ENCODE measurements around the gene CELF2.

The CELF2 gene

DNA sequence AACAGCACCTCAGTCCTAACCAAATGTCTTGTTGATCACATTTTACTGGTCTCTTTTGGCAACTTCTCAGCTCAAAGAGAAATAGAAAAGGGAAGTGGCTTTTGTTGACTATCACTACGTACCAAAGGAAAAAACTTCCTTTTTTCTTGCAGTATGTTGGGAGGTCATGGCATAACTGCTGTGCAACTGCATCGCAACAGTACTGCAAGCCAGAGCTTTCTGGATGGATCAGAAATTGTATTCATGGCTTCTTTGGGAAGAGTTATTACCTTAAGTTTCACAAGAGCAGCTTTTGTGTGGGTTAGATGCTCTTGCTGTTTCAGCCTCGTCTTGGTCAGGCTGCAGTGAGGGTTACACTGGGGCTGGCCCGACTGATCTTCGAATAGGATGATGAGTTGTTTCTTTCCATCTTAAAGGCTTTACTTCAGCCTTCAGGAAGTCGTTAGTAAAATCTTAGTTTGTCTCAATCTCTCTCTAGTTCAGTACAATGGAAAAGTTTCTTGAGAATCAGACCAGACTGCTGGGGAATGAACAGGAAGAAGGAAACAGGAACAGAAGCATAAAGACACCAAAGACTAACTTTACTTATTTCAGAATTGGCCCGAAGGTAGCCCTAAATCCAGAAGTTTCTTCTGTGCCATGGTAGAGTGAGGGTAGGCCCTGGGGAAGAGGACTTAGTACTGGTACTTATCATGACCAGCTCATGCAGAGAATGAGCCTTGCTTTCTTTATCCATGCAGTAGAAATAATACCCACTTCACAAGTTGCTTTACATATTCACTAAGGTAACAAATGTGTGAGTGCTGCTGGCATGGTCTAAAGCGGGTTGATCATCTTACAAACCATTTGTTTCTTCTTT is 153.6 kb downstream of the CELF2 start:
- H2AK5ac ChIP-seq (ENCODE audit: low read length) = no peak overlapping the region
- no peak overlapping the region for H3K27ac ChIP-seq (ENCODE audit: low read depth, low read length)
- H4K12ac ChIP-seq (ENCODE audit: low read depth, low read length) = no peak overlapping the region
- H3K4ac ChIP-seq (ENCODE audit: low read depth, low read length) = no peak overlapping the region
- no peak overlapping the region for H3K18ac ChIP-seq (ENCODE audit: low read length)
- no peak overlapping the region for H2BK120ac ChIP-seq (ENCODE audit: insufficient read depth, low read length, poor library complexity)
- H4K8ac ChIP-seq (ENCODE audit: low read depth, low read length) = no peak overlapping the region
- no peaks in the 10 kb centered on the region for H3K9me3 ChIP-seq (ENCODE audit: insufficient read depth, low read depth, low read length)
- no peaks in the 10 kb centered on the region for H3K4me1 ChIP-seq (ENCODE audit: control insufficient read depth in 1 of 2, insufficient read depth in 2 of 2, low read length in 2 of 2)
- no peak overlapping the region for H2AFZ ChIP-seq (ENCODE audit: insufficient read depth, low read length, poor library complexity)
- H3K4me2 ChIP-seq (ENCODE audit: low read length) = no peak overlapping the region
- H3K23ac ChIP-seq (ENCODE audit: low read length) = no peak overlapping the region
- no CpG with 5 or more reads among the region's 8 CpGs for WGBS (ENCODE audit: extremely low coverage, insufficient coverage, insufficient read length)
- H3K79me2 ChIP-seq (ENCODE audit: control insufficient read depth, insufficient read depth, low read length, poor library complexity) = no peaks in the 10 kb centered on the region
- H3K4me3 ChIP-seq (ENCODE audit: low read depth, low read length) = no peak overlapping the region
- H3K79me1 ChIP-seq (ENCODE audit: low read length) = no peaks in the 10 kb centered on the region
- H2BK12ac ChIP-seq (ENCODE audit: low read length) = no peak overlapping the region
- H3K27me3 ChIP-seq (ENCODE audit: insufficient read depth, low read length) = no peaks in the 10 kb centered on the region
- H4K91ac ChIP-seq (ENCODE audit: low read depth, low read length) = no peak overlapping the region
- DNase-seq = peak in 1 of 2 donors; percentile 20
- H3K14ac ChIP-seq (ENCODE audit: low read length) = no peak overlapping the region
- H3K36me3 ChIP-seq (ENCODE audit: control insufficient read depth in 1 of 2, insufficient read depth in 2 of 2, low read length in 2 of 2) = no peaks in the 10 kb centered on the region
- H3K9ac ChIP-seq (ENCODE audit: low read length) = no peak overlapping the region
- H2BK5ac ChIP-seq (ENCODE audit: low read depth, low read length, poor library complexity) = no peak overlapping the region

DNA sequence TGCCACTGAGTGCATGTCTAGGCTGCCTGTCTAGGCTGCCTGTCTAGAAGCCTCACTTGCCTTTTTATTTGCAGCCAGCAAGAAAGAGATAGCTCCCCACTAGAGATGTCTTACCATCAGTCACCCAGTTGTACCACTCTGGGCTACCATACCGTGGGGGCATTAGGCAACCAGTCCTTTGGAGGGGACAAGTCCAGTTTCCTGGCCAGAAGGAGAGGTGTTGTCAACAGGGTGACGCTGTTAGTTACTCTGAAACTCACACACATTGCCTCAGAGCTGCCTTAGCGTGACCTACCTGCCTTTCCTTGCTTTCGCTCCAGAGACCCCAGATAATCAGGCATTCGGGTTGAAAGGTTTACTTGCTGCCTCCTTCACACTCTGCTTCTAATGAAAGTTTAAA is 155.4 kb downstream of the CELF2 start:
- H3K9me3 ChIP-seq (ENCODE audit: insufficient read depth, low read depth, low read length) = peaks cover 2% of the 10 kb centered on the region
- no peak overlapping the region for H2AFZ ChIP-seq (ENCODE audit: insufficient read depth, low read length, poor library complexity)
- no peak overlapping the region for H3K4me3 ChIP-seq (ENCODE audit: low read depth, low read length)
- H4K12ac ChIP-seq (ENCODE audit: low read depth, low read length) = no peak overlapping the region
- H2BK12ac ChIP-seq (ENCODE audit: low read length) = no peak overlapping the region
- no peaks in the 10 kb centered on the region for H3K27me3 ChIP-seq (ENCODE audit: insufficient read depth, low read length)
- H3K27ac ChIP-seq (ENCODE audit: low read depth, low read length) = no peak overlapping the region
- H3K23ac ChIP-seq (ENCODE audit: low read length) = no peak overlapping the region
- H4K8ac ChIP-seq (ENCODE audit: low read depth, low read length) = no peak overlapping the region
- no peak overlapping the region for H3K9ac ChIP-seq (ENCODE audit: low read length)
- H2BK120ac ChIP-seq (ENCODE audit: insufficient read depth, low read length, poor library complexity) = no peak overlapping the region
- H4K91ac ChIP-seq (ENCODE audit: low read depth, low read length) = no peak overlapping the region
- H3K36me3 ChIP-seq (ENCODE audit: control insufficient read depth in 1 of 2, insufficient read depth in 2 of 2, low read length in 2 of 2) = peaks cover 0 to 1% of the 10 kb centered on the region in 2 experiments
- H3K18ac ChIP-seq (ENCODE audit: low read length) = no peak overlapping the region
- H3K4me2 ChIP-seq (ENCODE audit: low read length) = no peak overlapping the region
- peaks cover 4% of the 10 kb centered on the region for H3K79me1 ChIP-seq (ENCODE audit: low read length)
- H2AK5ac ChIP-seq (ENCODE audit: low read length) = no peak overlapping the region
- WGBS (ENCODE audit: extremely low coverage, insufficient coverage, insufficient read length) = no CpG with 5 or more reads among the region's 5 CpGs
- no peak overlapping the region for H2BK5ac ChIP-seq (ENCODE audit: low read depth, low read length, poor library complexity)
- no peak overlapping the region for H3K4ac ChIP-seq (ENCODE audit: low read depth, low read length)
- peaks cover 1% of the 10 kb centered on the region for H3K79me2 ChIP-seq (ENCODE audit: control insufficient read depth, insufficient read depth, low read length, poor library complexity)
- peaks cover 5 to 6% of the 10 kb centered on the region in 2 experiments for H3K4me1 ChIP-seq (ENCODE audit: control insufficient read depth in 1 of 2, insufficient read depth in 2 of 2, low read length in 2 of 2)
- DNase-seq = no peak
- H3K14ac ChIP-seq (ENCODE audit: low read length) = no peak overlapping the region

DNA sequence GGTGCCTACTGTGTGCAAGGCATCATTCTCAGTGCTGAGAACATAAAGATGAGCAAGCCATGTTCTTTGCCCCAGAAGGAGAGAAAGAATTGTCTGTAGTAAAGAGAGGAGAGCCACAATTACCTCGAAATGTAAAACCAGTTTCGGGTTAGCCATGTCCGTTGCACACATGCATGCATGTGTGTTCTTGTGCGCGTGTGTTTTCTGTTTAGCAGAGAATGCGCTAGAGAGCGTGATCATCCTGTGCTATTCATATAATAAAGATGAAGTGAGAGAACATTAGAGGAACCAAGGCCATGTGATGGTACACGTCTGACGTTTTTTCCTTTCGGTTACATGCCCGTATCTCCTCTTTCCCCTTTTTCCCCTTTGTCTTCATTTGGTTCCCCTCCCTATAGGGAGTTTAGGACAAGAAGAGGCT is 158.2 kb downstream of the CELF2 start:
- Histone ChIP-seq H3K14ac (ENCODE audit: low read length) (no peak overlapping the region), H3K18ac (ENCODE audit: low read length) (no peak overlapping the region), H3K4me2 (ENCODE audit: low read length) (no peak overlapping the region), H2BK12ac (ENCODE audit: low read length) (no peak overlapping the region), H3K79me2 (ENCODE audit: control insufficient read depth, insufficient read depth, low read length, poor library complexity) (peaks cover 1% of the 10 kb centered on the region), H4K8ac (ENCODE audit: low read depth, low read length) (no peak overlapping the region), H4K91ac (ENCODE audit: low read depth, low read length) (no peak overlapping the region), H2BK5ac (ENCODE audit: low read depth, low read length, poor library complexity) (no peak overlapping the region), H3K79me1 (ENCODE audit: low read length) (peaks cover 4% of the 10 kb centered on the region), H4K12ac (ENCODE audit: low read depth, low read length) (no peak overlapping the region), H3K27ac (ENCODE audit: low read depth, low read length) (no peak overlapping the region), H3K9me3 (ENCODE audit: insufficient read depth, low read depth, low read length) (peaks cover 2% of the 10 kb centered on the region), H3K4me3 (ENCODE audit: low read depth, low read length) (no peak overlapping the region), H3K36me3 (ENCODE audit: control insufficient read depth in 1 of 2, insufficient read depth in 2 of 2, low read length in 2 of 2) (peaks cover 0 to 1% of the 10 kb centered on the region in 2 experiments), H3K23ac (ENCODE audit: low read length) (no peak overlapping the region), H3K4me1 (ENCODE audit: control insufficient read depth in 1 of 2, insufficient read depth in 2 of 2, low read length in 2 of 2) (peaks cover 8 to 9% of the 10 kb centered on the region in 2 experiments), H2AK5ac (ENCODE audit: low read length) (no peak overlapping the region), H3K9ac (ENCODE audit: low read length) (no peak overlapping the region), H2AFZ (ENCODE audit: insufficient read depth, low read length, poor library complexity) (no peak overlapping the region), H2BK120ac (ENCODE audit: insufficient read depth, low read length, poor library complexity) (no peak overlapping the region), H3K4ac (ENCODE audit: low read depth, low read length) (no peak overlapping the region), H3K27me3 (ENCODE audit: insufficient read depth, low read length) (no peaks in the 10 kb centered on the region)
- peak in 1 of 2 donors; percentile 20 for DNase-seq
- WGBS (ENCODE audit: extremely low coverage, insufficient coverage, insufficient read length) = no CpG with 5 or more reads among the region's 11 CpGs

DNA sequence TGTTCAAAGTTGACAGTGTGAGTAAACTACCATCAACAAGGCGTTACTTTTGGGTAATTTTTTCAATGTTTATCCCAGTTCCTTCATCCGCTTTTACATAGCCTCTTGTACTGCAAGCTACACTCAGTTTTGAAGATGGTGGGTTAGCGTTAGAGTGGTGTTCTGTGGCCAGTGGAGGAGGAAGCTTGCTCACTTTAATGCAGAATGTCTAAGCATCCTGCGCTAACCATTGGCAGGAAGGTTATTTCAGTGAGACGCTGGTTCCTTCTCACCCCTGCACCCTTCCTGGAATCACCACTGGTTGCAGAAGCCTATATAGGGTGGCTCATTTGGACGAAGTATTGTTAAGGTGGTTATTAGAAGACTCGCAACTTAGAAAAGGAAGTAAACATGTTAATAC is 159.1 kb downstream of the CELF2 start:
- Histone ChIP-seq H3K79me2 (ENCODE audit: control insufficient read depth, insufficient read depth, low read length, poor library complexity) (peaks cover 1% of the 10 kb centered on the region), H2BK120ac (ENCODE audit: insufficient read depth, low read length, poor library complexity) (no peak overlapping the region), H3K18ac (ENCODE audit: low read length) (no peak overlapping the region), H3K4ac (ENCODE audit: low read depth, low read length) (no peak overlapping the region), H3K36me3 (ENCODE audit: control insufficient read depth in 1 of 2, insufficient read depth in 2 of 2, low read length in 2 of 2) (peaks cover 0 to 1% of the 10 kb centered on the region in 2 experiments), H3K9me3 (ENCODE audit: insufficient read depth, low read depth, low read length) (peaks cover 2% of the 10 kb centered on the region), H4K8ac (ENCODE audit: low read depth, low read length) (no peak overlapping the region), H3K27me3 (ENCODE audit: insufficient read depth, low read length) (no peaks in the 10 kb centered on the region), H2BK5ac (ENCODE audit: low read depth, low read length, poor library complexity) (no peak overlapping the region), H3K79me1 (ENCODE audit: low read length) (peaks cover 4% of the 10 kb centered on the region), H4K12ac (ENCODE audit: low read depth, low read length) (no peak overlapping the region), H2AFZ (ENCODE audit: insufficient read depth, low read length, poor library complexity) (no peak overlapping the region), H3K4me2 (ENCODE audit: low read length) (no peak overlapping the region), H4K91ac (ENCODE audit: low read depth, low read length) (no peak overlapping the region), H2BK12ac (ENCODE audit: low read length) (no peak overlapping the region), H3K14ac (ENCODE audit: low read length) (no peak overlapping the region), H3K23ac (ENCODE audit: low read length) (no peak overlapping the region), H3K9ac (ENCODE audit: low read length) (no peak overlapping the region), H3K27ac (ENCODE audit: low read depth, low read length) (no peak overlapping the region), H2AK5ac (ENCODE audit: low read length) (no peak overlapping the region), H3K4me1 (ENCODE audit: control insufficient read depth in 1 of 2, insufficient read depth in 2 of 2, low read length in 2 of 2) (peaks cover 8 to 9% of the 10 kb centered on the region in 2 experiments), H3K4me3 (ENCODE audit: low read depth, low read length) (no peak overlapping the region)
- no peak for DNase-seq
- WGBS (ENCODE audit: extremely low coverage, insufficient coverage, insufficient read length) = no CpG with 5 or more reads among the region's 7 CpGs

Data from trophoblast cell (in vitro differentiated cells and primary cell).